Renal cortex interstitium (tissue), 11 donors: ENCODE results near the gene ANO3. TPM values are rescaled to one million over a fixed set of nuclear protein-coding genes. Genes with fewer than 3 reads are reported as not detected.

Experiments
- DNase-seq, 11 donors: peaks; one replicate each; pipeline ENCODE4 v3.0.0-alpha.2; 2013; ENCODE audit warnings: low read depth in 9 of 11, low spot score in 4 of 11; ENCODE audit errors: extremely low read depth in 1 of 11
- polyA plus RNA-seq, 3 donors: library from polyadenylated mRNA; unstranded; fragments of 120-200 nt; gene quantifications; one replicate each; pipeline ENCODE4 v1.2.1, GENCODE V29; 2013; ENCODE audit not compliant: insufficient read length in 3 of 3

Gene ANO3
- polyA plus RNA-seq, 3 donors: 3.7 to 4.3 (median 3.9) TPM

DNA sequence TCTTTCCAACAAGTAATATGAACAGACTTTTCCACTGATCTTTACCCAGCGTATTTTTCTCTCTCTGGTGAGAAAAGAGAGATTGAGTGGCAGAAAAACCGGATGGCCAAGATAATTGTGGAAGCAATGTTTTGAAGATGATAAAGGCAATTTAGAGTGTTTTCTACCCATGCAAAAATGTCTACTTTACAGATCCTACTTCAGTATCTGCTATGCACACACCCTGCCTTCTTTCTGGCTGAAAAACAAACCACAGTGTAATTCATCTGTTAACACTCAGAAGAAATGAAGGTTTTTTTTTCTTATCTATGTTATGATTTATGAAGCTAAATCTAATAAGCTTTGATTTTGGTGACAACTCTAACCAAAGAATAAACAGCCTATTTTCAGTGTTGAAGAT lies 333.1 kb downstream of the ANO3 start:
- DNase-seq: no peak

DNA sequence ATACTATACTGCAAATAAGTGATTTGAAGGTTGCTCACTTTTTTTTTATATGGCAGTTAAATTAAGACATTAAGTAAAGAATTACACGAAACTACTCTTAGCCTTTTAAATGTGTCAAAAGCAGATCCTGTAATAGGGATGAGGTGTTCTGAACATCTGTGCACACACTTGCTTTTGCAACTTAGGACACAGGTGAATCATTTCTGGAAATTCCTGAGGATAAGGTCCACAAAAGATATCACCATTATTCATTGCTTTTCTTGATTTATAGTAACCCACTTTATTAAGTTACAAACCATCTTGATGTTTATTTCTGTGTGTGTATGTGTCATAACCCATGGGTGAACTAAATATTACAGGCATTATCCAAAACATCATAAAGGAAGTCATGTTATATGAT lies 334.0 kb downstream of the ANO3 start:
- DNase-seq: no peak

DNA sequence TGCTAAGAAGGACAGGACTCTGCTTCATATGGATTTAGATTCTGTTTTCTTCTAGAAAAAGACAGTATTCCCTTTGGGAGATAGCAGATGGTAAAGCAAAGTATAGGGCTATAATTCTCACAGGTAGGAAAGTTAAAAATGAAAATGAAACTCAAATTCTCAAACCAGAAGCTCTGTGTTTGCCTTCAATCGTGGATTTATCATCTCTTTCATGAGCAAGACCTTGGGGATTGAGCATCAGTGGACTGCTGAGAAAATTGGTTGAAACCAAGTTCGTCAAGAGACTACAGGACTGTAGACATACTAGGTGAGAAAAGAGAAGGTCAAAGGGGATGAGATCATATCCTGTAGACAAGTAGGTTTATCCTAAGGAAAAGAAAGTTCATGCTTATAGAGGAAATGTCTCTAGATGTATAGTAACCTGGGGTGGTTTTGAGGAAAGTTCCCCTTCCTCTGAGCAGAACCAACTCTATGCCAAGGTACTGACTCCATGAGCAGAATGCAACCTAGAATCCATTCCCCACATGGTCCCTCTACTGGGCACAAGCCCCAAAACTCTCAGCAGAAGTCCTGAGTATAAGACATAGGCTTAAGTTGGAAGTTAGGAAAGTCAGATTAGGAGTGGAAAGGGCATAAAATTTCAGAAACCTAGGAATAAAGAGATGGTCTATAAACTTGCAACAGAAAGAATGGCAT lies 343.5 kb downstream of the ANO3 start:
- DNase-seq: no peak

DNA sequence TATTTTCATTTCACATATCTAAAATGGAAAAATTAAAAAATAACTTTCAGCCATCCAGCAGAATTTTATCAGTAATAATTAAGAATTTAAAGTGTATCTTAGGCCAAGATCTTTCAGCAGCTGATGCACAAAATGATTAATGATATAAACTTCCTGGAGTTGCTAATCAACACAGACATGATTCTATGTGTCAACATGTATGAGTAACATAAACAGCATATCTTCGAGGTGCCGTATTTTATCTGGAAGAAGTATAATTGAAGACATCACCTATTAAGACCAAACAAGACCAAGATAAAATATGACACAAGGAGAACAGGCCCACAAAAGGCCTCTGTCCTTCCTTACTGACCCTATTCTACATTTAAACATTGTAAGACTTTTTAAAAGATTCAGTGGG lies 344.7 kb downstream of the ANO3 start:
- DNase-seq: no peak

DNA sequence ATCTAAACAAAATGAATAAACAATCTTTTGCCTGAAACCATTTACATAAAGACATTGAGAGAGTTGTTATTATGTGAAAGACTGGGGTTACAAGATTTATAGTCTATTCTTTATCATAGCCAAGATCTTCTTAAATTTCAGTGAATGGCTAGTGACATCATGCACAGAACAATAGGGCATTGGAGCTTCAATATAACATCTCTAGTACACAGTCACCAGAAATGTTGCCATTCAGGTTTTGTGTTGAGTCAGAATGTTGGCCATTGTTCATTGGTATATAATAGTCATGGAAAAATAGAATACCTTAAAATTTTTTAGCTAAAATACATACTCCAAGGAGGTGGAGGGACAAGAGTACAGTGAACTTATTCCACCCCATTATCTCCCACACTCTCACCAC lies 345.6 kb downstream of the ANO3 start:
- DNase-seq: no peak

DNA sequence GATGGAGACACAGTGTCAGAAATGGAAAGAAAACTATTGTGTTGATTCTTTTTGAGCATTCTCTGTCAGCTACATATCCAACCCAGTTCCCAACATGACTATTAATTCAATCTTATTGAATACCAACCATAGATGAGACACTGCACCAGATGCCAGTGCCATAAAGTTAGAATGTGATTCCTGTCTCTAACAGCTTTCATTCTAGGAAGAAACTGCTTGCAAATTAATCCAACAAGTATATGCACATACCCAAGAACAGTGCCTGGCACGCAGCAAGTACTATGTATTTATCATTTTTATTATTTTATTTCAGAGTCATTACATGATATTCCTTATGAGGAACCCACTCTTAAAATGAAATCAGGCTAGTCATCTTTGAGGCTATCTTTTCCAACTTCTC lies 355.4 kb downstream of the ANO3 start:
- no peak for DNase-seq

DNA sequence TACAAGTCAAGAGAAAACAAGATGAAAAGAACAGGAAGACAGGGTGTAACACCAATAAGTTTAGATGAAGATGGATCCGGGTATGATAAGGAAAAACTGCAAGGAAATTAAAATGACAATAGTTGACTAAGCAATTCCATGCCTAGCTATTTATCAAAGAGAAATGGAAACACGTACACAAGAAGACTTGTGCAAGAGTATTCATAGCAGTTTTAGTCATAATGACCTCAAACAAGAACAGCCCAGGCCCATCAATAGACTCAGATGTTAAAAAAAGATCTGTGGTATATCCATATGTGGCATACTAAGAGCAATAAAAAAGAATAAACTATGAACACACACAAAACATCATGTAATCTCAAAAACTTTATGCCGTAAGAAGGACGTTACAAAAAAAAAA lies 356.8 kb downstream of the ANO3 start:
- no peak for DNase-seq

DNA sequence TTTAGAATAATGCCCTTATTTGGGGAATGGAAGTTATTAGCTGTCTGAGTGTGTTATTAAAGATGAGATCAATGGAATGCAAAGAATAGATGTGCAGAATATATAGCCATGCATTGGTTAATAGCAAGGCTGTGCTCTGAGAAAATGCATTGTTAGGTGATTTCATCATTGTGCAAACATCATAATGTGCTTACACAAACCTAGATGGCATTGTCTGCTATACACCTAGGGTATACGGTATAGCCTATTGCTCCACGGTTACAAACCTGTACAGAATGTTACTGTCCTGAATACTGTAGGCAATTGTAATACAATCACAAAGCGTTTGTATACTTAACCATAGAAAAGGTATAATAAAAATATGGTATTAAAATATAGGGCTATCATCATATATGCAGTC lies 364.4 kb downstream of the ANO3 start:
- DNase-seq: no peak

DNA sequence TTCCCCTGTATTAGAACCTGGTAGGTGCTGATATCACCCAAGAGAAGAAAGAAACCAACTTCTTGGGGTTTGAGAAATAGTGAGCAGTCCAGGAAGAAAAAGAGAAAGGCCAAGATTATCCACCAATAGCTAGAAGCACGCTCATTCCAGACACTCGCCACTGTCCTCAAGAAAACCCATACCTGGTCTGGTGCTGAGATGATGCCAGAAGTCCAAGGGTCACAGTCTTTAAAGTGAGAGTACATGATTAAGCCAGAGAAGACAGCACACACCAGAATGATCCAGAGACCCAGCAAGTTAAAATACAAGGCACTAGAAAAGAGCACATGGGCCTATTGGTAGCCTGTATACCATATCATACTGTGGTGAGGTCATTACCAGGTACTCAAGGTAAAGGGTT lies 366.3 kb downstream of the ANO3 start:
- no peak for DNase-seq

DNA sequence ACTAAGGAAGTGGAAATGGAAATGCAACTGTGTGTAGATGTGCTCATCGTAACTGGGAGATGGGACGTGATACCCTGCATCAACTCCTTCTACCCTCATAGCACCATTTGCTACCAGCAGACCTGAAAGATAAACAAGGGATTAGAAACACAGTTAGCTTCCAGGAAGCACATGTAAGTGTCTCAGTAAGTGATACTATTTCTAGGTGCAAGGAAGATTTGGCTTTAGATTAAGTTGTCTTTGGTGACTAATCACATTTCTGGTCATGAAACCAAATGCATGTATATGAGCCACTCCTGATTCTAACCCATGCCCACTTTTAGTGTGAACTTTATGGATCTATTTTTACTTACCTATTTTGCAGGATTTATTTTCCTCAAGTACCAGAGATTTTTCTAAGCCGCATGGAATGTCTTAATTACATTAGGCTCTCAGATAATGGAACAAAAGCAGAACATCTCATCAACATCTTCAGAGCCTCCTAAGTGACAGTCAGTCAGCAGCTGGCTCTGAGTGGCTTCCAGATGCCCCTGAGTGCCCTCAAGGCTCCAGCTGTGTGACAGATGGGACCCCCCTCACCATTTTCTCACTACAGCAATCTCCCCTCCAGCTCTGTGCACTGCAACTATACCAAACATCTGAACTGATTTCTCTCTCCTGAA lies 368.8 kb downstream of the ANO3 start:
- DNase-seq: no peak

DNA sequence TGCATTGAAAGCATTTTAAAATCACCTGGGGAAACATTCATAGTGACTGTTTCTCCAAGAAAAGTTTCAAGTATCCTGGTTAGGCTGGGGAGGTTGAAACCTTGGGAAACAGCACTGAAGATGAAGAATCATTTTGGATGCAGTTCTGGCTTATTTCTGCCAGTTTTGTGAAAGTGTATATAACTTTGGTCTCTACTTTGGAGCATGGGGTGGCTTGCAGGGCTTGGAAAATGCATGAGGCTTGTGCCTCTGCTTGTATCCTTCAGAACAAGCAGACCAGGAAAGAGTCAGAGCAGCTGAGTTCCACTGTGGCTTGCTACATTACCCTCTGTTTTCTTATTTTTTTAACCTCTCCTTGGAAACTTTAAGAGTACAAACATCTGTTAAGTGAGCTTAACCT lies 370.5 kb downstream of the ANO3 start:
- DNase-seq: peak in 7 of 11 donors; percentile 6 to 32 (median 20)

DNA sequence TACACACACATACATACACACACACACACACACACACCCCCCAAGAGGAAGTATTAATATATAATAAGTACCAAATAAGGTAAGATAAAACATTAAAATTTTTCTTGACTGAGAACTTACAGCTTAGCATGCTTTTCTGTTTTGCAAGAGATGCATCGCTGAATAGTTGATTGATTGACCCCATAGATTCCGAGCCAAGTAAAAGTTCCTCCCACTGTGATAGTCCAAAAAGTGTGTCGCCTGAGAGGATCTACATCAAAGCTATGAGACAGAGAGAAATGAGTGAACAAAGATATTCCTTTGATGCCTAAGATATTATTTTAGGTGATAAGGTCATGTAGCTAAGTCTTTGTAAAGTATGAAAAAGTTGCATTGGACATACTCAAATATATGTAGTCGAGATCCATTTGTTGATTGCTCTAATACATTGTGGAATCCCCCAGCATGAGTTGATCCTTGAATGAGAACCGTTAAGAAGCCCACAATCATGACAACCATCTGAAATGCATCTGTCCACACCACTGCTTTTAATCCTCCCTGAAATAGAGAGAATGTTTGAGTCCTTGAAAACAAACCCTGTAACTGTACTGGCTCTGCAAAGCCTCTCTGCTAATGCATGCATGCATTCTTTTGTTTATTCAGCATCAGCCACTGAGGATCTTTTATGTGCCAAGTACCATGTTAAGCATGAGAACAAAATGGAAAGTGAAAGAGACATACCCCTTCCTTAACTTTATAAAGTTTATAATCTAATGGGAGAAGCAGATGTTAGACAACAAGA lies 371.7 kb downstream of the ANO3 start:
- no peak for DNase-seq

DNA sequence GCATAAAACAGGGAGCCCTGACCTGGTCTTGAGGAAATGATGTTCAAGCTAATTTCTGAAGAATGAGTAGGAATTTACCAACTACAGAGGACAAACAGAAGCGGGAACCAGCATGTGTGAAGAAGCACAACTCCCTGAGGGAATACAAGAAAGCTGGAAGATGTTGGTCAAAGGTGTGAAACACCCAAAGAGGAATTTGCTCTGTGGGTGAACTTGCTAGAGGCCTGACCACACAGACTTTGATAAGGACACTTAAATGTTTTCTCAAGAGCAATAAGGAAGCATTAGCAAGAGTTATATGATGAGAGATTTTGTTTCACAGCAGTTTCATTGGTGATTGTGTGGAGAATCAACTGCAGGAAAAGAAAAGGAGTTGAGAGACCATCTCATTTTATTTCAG lies 372.3 kb downstream of the ANO3 start:
- no peak for DNase-seq

DNA sequence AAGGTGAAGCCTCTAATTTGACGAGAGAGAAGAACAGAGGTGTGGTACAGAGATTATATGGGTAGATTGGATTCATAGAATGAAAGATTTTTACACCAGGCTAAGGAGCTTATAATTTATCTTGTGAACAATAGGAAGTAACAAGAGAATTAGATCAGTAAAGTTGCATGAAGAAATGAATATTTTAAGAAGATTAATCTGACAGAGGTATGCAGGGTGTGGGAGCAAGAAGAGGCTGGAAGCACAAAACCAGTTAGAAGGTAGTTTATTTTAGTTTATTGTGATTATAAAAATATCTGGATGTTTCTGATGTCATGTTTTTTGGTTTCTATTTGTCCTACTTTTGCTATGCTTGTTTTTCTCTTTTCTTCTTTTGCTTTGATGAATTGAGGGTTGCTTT lies 374.3 kb downstream of the ANO3 start:
- DNase-seq: no peak

DNA sequence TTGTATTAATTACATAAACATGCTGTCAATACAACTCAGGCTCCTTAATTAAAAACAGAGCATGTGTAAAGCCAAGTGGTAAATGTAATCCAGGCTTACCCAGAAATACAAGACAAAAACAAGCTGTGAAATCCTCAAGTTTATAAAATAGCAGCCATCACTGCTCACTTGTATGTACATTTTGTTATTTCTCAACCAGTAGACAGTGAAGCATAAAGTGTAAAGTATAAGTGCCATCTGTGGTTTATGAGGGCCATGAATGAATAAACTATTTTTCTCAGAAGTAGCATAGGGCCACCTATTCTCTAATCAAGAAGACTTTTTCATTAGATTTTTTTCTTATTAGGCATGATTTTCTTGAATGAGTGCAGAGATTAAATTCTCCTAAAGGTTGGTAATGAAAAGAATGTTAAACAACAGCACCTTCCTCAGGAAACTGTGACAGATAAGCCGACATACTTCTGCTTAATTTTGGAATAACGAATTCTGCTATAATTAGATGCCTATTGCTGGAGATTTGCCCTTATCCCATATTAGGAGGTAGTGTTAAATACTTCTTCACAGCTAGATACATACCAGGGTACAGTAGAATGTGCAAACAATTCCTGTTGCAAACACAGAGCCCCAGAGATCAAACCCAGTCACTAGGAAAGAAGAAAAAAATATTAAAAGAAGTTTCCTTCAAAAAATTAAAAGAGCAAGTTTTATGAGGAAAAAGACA lies 377.0 kb downstream of the ANO3 start:
- no peak for DNase-seq

DNA sequence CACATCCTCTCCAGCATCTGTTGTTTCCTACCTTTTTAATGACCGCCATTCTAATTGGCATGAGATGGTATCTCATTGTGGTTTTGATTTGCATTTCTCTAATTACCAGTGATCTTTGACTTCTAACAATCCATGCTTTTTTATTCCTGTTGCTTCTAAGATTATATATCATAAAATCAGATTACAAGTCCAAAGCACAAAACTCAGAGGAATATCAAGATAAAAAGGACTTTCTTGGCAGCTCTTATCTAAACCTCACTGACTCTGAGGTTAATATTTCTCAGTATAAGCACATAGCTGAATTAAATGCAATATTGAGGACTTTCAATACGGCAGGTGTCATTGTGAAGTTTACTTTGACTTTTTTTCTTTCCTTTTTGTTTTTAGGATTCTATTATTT lies 378.6 kb downstream of the ANO3 start:
- DNase-seq: no peak

DNA sequence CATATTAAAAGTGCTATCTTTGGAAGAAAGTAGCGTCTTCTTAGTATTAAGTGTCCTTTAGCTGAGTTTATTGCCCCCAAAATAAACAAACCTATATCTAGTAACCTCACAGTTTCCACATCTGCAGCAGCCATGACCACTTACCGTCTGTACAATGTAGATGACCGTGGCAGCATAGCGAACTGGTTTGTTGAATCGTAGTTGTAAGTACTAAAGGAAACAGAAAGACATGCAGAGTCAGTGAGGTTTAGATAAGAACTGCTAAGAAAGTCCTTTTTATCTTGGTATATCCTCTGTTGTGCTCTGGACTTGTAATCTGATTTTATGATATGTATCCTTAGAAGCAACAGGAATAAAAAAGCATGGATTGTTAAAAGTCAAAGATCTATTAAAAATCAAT lies 380.6 kb downstream of the ANO3 start:
- DNase-seq: no peak
